Right atrium auricular region (tissue), 2 donors: ENCODE results near the gene COG2. TPM values are rescaled to one million over a fixed set of nuclear protein-coding genes. Genes with fewer than 3 reads are reported as not detected.

Experiments used
- DNase-seq: peaks from one replicate; pipeline ENCODE4 v3.0.0-alpha.2; 2019; ENCODE audit warnings: low spot score
- H3K27ac ChIP-seq, 2 donors: fragments of 200-600 bp; sonication (generic); 1 replicate in 1 of 2; 2 replicates in 1 of 2; pipeline ENCODE4 v1.5.1; 2016 to 2019
- H3K27me3 ChIP-seq, 2 donors: fragments of 200-600 bp; sonication (generic); one replicate each; pipeline versions ENCODE4 v1.5.1 to v1.6.0; 2017 to 2019
- H3K36me3 ChIP-seq: fragments of 200-600 bp; sonication (generic); one replicate; pipeline ENCODE4 v1.5.1; 2016
- H3K4me1 ChIP-seq, 2 donors: fragments of 200-600 bp; sonication (generic); one replicate each; pipeline versions ENCODE4 v1.5.1 to v1.6.0; 2017 to 2019
- H3K4me3 ChIP-seq, 2 donors: fragments of 200-600 bp; sonication (generic); 1 replicate in 1 of 2; 2 replicates in 1 of 2; pipeline ENCODE4 v1.5.1; 2017 to 2019; ENCODE audit warnings: mild to moderate bottlenecking in 1 of 2, moderate library complexity in 1 of 2
- H3K9me3 ChIP-seq, 2 donors: fragments of 200-600 bp; sonication (generic); one replicate each; pipeline ENCODE4 v1.5.1; 2019
- total RNA-seq, 2 donors: library from RNA; depleted of rRNA; stranded (reverse); fragments of >200 nt; gene quantifications; one replicate each; pipeline ENCODE4 v1.1.0, GENCODE V29; 2016
- TF ChIP-seq, protein P1 (sequence below), 2 donors: fragments of 200-600 bp; sonication (generic); IDR thresholded peaks; one replicate each; pipeline ENCODE4 v1.5.1; 2019; ENCODE audit warnings: antibody characterized with exemption in 2 of 2

The COG2 gene
- total RNA-seq, 2 donors from 2014 or later: 27.6 to 34.7 TPM

DNA sequence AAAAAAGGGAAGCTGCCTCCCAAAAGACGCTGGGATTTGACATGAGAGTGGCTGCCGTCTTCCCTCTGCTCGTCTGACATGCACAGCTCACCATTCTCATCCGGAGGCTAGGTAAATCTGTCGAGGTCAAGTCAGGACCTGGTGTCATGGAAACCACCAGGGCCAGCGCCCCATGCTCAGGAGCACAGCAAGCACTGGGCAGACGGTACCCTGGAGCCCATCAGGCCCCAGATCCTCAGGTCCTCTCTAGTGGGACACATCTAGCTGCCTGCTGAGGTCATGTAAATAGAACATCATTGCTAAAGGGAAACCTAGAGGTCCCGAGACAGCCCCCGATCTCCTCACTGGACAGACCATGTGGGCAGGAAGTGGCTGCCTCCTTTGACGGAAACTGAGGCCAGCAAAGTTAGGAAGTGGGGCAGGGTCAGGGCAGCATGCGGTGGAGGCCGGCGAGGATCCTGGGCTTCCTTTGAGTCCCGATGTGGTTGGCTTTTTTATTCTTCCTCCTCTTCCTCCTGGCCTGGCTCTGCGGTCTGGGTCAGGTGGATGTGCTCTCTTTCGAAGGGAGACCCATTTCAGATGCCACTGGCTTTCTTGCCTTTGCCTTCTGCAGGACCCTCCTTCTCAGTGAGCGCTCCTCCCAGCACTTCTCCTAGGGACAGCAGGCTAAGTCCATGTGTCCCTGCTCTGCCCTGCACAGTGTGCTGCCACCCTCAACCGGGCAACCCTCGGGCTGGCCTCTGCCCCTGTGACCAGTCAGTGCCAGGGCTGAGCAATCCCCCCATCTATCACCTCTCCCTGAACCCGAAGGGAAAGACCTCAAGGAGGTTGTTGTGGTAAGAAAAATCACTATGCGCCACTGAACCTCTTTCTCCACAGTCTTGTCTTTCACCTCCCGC lies 65.7 kb downstream of the COG2 start:
- Histone ChIP-seq H3K4me1 (peaks cover 0 to 37% of the 10 kb centered on the region in 2 donors), H3K27me3 (no peaks in the 10 kb centered on the region), H3K4me3 (peak overlapping the region in 1 of 2 donors; percentile 26), H3K27ac (peak overlapping the region in 1 of 2 donors; percentile 0), H3K36me3 (peaks cover 18% of the 10 kb centered on the region), H3K9me3 (no peaks in the 10 kb centered on the region)
- DNase-seq: no peak
- TF ChIP-seq, protein P1, sequence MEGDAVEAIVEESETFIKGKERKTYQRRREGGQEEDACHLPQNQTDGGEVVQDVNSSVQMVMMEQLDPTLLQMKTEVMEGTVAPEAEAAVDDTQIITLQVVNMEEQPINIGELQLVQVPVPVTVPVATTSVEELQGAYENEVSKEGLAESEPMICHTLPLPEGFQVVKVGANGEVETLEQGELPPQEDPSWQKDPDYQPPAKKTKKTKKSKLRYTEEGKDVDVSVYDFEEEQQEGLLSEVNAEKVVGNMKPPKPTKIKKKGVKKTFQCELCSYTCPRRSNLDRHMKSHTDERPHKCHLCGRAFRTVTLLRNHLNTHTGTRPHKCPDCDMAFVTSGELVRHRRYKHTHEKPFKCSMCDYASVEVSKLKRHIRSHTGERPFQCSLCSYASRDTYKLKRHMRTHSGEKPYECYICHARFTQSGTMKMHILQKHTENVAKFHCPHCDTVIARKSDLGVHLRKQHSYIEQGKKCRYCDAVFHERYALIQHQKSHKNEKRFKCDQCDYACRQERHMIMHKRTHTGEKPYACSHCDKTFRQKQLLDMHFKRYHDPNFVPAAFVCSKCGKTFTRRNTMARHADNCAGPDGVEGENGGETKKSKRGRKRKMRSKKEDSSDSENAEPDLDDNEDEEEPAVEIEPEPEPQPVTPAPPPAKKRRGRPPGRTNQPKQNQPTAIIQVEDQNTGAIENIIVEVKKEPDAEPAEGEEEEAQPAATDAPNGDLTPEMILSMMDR (IDR thresholded peaks at IDR 0.05): no peak

DNA sequence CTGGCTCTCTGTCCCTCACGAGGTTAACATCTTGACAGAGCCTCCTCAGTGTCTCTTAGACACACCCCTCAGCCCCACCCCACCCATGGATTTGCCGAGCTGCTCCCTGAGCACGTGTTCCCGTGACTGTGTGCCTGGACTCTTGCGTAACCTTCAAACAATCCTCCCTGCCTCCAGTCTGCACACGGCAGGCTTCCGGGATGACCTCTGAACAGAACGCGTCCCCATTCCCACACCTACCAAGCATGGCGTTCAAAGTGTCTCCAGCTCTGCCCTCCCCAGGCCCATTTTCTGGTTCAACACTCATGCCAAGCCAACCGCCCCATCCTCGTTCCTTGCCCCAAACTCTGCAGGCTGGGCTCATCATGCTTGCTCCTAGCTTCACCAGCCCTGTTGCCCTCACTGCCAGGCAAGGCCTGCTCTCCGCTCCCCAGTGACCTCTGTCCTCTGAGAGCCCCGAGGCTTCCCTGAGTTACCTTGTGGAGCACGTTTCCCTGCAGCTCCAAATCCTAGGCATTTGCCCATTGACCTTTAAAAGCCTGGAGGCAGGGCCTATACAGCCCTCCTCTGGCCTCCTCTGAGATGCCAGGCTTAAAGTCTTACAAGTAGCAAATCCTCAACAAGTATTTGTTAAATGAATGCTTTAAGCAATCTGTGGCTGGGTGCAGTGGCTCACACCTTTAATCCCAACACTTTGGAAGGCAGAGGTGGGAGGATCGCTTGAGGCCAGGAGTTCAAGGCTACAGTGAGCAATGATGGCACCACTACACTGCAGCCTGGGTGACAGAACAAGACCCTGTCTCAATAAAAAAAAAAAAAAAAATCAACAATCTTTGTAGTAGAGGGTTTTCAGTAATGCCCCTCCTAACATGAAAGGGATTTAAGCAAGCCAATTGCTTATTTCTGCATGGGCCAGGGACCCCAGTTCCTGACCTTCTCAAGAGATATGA lies 66.6 kb downstream of the COG2 start:
- TF ChIP-seq, protein P1 (IDR thresholded peaks at IDR 0.05): no peak
- H3K27ac ChIP-seq: peak overlapping the region in 1 of 2 donors; percentile 11
- no peak for DNase-seq
- H3K9me3 ChIP-seq: no peaks in the 10 kb centered on the region
- H3K4me1 ChIP-seq: peaks cover 0 to 46% of the 10 kb centered on the region in 2 donors
- peaks cover 9% of the 10 kb centered on the region for H3K36me3 ChIP-seq
- H3K4me3 ChIP-seq: peak overlapping the region in 1 of 2 donors; percentile 26
- no peaks in the 10 kb centered on the region for H3K27me3 ChIP-seq

DNA sequence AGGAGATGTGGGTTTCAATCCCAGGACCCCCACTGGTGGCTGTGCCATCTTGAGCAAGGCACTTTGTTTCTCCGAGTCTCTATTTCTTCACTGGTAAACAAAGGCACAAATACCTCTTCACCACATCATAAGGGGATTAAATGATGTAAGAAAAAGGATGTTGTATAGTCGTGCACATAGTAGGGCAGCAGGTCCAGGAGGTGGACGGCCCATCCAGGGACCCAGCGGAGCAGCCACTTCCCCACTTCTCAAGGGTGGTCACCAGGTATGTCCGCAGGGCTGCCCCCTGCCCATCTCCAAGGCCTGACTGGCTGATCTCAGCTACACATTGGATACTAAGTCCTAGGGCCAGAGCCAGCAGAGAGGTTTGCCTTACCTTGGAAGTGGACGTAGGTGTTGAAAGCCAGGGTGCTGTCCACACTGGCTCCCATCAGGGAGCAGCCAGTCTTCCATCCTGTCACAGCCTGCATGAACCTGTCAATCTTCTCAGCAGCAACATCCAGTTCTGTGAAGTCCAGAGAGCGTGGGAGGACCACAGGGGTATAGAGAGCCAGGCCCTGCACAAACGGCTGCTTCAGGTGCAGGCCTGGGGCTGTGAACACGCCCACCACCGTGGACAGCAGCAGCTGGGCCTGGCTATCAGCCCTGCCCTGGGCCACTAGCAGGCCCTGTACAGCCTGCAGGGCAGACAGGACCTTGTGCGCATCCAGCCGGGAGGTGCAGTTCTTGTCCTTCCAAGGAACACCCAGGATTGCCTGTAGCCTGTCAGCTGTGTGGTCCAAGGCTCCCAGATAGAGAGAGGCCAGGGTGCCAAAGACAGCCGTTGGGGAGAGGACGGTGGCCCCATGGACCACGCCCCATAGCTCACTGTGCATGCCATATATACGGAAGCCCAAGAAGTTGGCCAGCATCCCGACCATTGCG lies 67.6 kb downstream of the COG2 start:
- H3K4me1 ChIP-seq: peaks cover 0 to 54% of the 10 kb centered on the region in 2 donors

DNA sequence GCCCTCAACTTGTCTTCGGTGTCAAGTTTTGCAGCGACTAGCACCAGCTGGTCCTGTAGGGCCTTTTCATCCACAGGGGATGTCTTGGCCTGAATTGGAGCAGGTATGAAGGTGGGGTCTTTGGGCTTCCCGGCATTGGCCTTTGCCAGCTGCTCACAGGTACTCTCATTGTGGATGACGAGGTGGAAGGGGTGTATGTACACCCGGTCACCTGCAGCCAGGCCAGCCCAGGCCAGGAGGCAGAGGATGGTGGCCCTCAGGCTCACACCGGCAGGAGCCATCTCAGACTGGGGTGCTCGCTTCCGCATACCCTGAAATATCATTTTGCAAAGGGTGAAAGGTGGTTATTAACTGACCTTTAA lies 68.2 kb downstream of the COG2 start:
- H3K4me1 ChIP-seq: peaks cover 0 to 57% of the 10 kb centered on the region in 2 donors
- DNase-seq: no peak

More for the DNA sequence above, 67.6 kb downstream of the COG2 start:
- Histone ChIP-seq H3K4me3 (peak overlapping the region in 1 of 2 donors; percentile 20), H3K9me3 (no peaks in the 10 kb centered on the region), H3K27me3 (no peaks in the 10 kb centered on the region), H3K27ac (no peak overlapping the region), H3K36me3 (peaks cover 9% of the 10 kb centered on the region)
- no peak for DNase-seq
- TF ChIP-seq, protein P1 (IDR thresholded peaks at IDR 0.05): no peak

More for the DNA sequence above, 68.2 kb downstream of the COG2 start:
- no peak overlapping the region for H3K27ac ChIP-seq
- TF ChIP-seq, protein P1 (IDR thresholded peaks at IDR 0.05): no peak
- H3K4me3 ChIP-seq: peak overlapping the region in 1 of 2 donors; percentile 20
- H3K27me3 ChIP-seq: no peaks in the 10 kb centered on the region
- no peaks in the 10 kb centered on the region for H3K9me3 ChIP-seq
- H3K36me3 ChIP-seq: peaks cover 9% of the 10 kb centered on the region
